Subcutaneous adipose tissue (tissue), 4 donors: ENCODE measurements around the gene POMC. TPM values are rescaled to one million over a fixed set of nuclear protein-coding genes. Genes with fewer than 3 reads are reported as not detected.

Source experiments
- CTCF ChIP-seq: fragments of 450-650 bp; IDR thresholded peaks from one replicate; pipeline ENCODE4 v1.5.1; 2016; ENCODE audit warnings: low read depth, mild to moderate bottlenecking, control low read depth, antibody characterized with exemption, moderate library complexity
- total RNA-seq, 4 donors: library from RNA; depleted of rRNA; stranded (reverse); fragments of >200 nt; gene quantifications; one replicate each; pipeline ENCODE4 v1.1.0, GENCODE V29; 2016

POMC gene
- total RNA-seq, 4 donors from 2014 or later: 4.6 to 42.2 (median 8.1) TPM

- TF ChIP-seq CTCF: no peak
Observed at GRCh38 chr2:25202275-25202674, 33.9 kb upstream of the POMC start.

GRCh38 chr2:25201794-25202193 is 33.4 kb upstream of the POMC start:
- no peak for TF ChIP-seq CTCF

GRCh38 chr2:25201265-25201664 is 32.9 kb upstream of the POMC start:
- no peak for TF ChIP-seq CTCF

- TF ChIP-seq CTCF: no peak
Observed at GRCh38 chr2:25198576-25198975, 30.2 kb upstream of the POMC start.

- no peak for TF ChIP-seq CTCF
Observed at GRCh38 chr2:25198209-25198525, 29.8 kb upstream of the POMC start.

GRCh38 chr2:25197336-25198208 is 29.2 kb upstream of the POMC start:
- no peak for TF ChIP-seq CTCF

- no peak for TF ChIP-seq CTCF
Observed at GRCh38 chr2:25194576-25195122, 26.3 kb upstream of the POMC start.
